ENCODE results near the gene ITGB6. TPM values are rescaled to one million over a fixed set of nuclear protein-coding genes. Genes with fewer than 3 reads are reported as not detected.

Gene ITGB6
- total RNA-seq, 1 donor from 2014 or later = not detected

GRCh38 chr2:160228141-160228917, 28.3 kb upstream of the ITGB6 start:
- H3K4me1 Mint-ChIP-seq = peaks cover 21% of the 10 kb centered on the region
- H3K9me3 Mint-ChIP-seq = no peaks in the 10 kb centered on the region
- no peaks in the 10 kb centered on the region for H3K27me3 Mint-ChIP-seq (ENCODE audit: low read depth)
- H3K27ac Mint-ChIP-seq (ENCODE audit: unreplicated experiment) = no peak overlapping the region
- no peak overlapping the region for H3K4me3 Mint-ChIP-seq
- H3K36me3 Mint-ChIP-seq (ENCODE audit: low read depth) = no peaks in the 10 kb centered on the region
- TF ChIP-seq, protein P1, sequence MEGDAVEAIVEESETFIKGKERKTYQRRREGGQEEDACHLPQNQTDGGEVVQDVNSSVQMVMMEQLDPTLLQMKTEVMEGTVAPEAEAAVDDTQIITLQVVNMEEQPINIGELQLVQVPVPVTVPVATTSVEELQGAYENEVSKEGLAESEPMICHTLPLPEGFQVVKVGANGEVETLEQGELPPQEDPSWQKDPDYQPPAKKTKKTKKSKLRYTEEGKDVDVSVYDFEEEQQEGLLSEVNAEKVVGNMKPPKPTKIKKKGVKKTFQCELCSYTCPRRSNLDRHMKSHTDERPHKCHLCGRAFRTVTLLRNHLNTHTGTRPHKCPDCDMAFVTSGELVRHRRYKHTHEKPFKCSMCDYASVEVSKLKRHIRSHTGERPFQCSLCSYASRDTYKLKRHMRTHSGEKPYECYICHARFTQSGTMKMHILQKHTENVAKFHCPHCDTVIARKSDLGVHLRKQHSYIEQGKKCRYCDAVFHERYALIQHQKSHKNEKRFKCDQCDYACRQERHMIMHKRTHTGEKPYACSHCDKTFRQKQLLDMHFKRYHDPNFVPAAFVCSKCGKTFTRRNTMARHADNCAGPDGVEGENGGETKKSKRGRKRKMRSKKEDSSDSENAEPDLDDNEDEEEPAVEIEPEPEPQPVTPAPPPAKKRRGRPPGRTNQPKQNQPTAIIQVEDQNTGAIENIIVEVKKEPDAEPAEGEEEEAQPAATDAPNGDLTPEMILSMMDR (conservative IDR thresholded peaks at IDR 0.05) = no peak
- no peak for DNase-seq (ENCODE audit: low read depth, low spot score)

DNA sequence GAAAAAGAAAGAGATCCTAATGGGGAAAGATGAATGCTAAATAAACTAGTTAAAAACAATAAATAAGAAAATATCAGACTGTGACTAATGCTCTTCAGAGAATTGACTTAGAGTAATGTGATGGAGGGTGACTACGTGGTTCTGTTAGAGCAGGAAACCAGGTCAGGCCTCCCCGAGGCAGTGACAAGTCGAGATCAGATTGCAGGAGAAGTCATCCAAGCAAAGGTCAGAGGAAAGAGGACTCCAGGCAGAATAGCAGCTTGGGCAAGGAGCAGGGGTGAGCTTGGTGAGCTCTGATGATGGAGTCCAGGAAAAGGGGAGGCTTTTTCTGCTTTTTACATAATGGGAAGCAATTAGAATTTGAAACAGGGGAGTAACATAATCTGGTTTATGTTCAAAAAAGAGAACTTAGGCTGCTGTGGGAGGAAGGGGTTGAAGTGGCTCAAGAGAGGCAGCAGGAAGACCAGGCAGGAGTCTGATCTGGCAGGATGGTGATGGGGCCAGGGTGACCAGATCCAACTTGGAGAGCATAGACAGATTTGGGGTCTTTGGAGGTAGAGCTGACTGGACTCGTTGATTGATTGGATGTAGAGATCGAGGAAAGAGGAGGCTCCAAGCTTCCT, 27.3 kb upstream of the ITGB6 start:
- Mint-ChIP-seq H3K36me3 (ENCODE audit: low read depth) (no peaks in the 10 kb centered on the region), H3K4me3 (no peak overlapping the region), H3K27me3 (ENCODE audit: low read depth) (no peaks in the 10 kb centered on the region), H3K27ac (ENCODE audit: unreplicated experiment) (no peak overlapping the region), H3K9me3 (no peaks in the 10 kb centered on the region), H3K4me1 (peaks cover 21% of the 10 kb centered on the region)
- TF ChIP-seq, protein P1 (conservative IDR thresholded peaks at IDR 0.05) = no peak
- DNase-seq (ENCODE audit: low read depth, low spot score) = no peak

- Mint-ChIP-seq H3K27me3 (ENCODE audit: low read depth) (no peaks in the 10 kb centered on the region), H3K4me1 (peaks cover 21% of the 10 kb centered on the region), H3K9me3 (no peaks in the 10 kb centered on the region), H3K4me3 (no peak overlapping the region), H3K27ac (ENCODE audit: unreplicated experiment) (no peak overlapping the region), H3K36me3 (ENCODE audit: low read depth) (no peaks in the 10 kb centered on the region)
- no peak for DNase-seq (ENCODE audit: low read depth, low spot score)
- TF ChIP-seq, protein P1 (conservative IDR thresholded peaks at IDR 0.05) = no peak
Measured at GRCh38 chr2:160226367-160226766, 26.3 kb upstream of the ITGB6 start.

DNA sequence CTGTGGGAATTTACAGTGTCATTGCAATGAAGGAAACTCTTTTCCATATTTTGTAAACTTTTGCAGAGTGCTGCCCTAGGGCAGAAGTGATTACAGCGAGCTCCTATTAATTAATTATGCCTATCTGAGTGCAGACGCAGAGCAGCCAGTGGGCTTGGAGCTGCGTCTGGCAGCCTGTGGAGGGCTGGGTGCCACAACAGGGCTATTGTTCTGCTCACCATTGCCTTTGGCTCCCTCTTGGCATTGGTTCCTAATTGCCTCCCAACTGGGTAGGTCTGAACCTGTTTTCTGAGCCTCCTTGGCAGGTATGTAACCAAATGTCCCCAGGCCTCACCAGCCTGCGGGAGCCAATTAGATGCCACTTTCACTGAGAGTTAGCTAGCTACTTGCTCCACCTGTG, 25.6 kb upstream of the ITGB6 start:
- H3K36me3 Mint-ChIP-seq (ENCODE audit: low read depth) = no peaks in the 10 kb centered on the region
- TF ChIP-seq, protein P1 (conservative IDR thresholded peaks at IDR 0.05) = no peak
- no peak for DNase-seq (ENCODE audit: low read depth, low spot score)
- H3K4me3 Mint-ChIP-seq = no peak overlapping the region
- peaks cover 27% of the 10 kb centered on the region for H3K4me1 Mint-ChIP-seq
- H3K27ac Mint-ChIP-seq (ENCODE audit: unreplicated experiment) = no peak overlapping the region
- H3K9me3 Mint-ChIP-seq = no peaks in the 10 kb centered on the region
- H3K27me3 Mint-ChIP-seq (ENCODE audit: low read depth) = no peaks in the 10 kb centered on the region

DNA sequence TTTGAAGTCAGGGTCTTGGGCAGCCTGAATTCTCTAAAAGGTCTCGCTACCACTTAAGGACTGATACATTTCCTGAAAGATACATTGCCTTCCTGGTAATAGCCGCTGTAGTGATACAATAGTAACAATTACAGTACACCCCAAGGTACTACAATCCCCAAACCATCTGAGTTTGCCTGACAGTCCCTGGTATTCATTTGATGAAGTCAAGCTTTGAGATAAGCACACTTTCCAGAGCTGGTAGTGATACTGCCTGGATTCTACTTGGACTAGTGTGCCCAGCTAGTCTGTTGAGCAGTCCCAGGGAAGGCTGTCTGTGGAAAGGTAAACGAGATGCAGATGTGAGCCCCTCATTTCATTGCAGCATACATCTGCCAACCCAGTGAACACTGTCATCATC, 24.4 kb upstream of the ITGB6 start:
- TF ChIP-seq, protein P1 (conservative IDR thresholded peaks at IDR 0.05) = no peak
- Mint-ChIP-seq H3K4me1 (peaks cover 30% of the 10 kb centered on the region), H3K27ac (ENCODE audit: unreplicated experiment) (no peak overlapping the region), H3K27me3 (ENCODE audit: low read depth) (no peaks in the 10 kb centered on the region), H3K9me3 (no peaks in the 10 kb centered on the region), H3K4me3 (no peak overlapping the region), H3K36me3 (ENCODE audit: low read depth) (no peaks in the 10 kb centered on the region)
- no peak for DNase-seq (ENCODE audit: low read depth, low spot score)
